Natural killer cell treated with Interleukin-12 subunit alpha and Interleukin-12 subunit beta and Interleukin-15 and Interleukin-18, amount 100 ng/mL, for 72 hours (primary cell): ENCODE results near the gene COQ10B. TPM values are rescaled to one million over a fixed set of nuclear protein-coding genes. Genes with fewer than 3 reads are reported as not detected.
"Not testable (repeated sequence)": the region's sequence is repeated elsewhere in the genome, so short reads cannot be mapped to it uniquely, and the experiment has no call there.

Experiments used
- ATAC-seq, 2 donors: fragments of 150-1000 bp; cut with Tn5 transposase in 1 of 2; sonication (Bioruptor Pico), chemical (Tn5 transposase) in 1 of 2; 2 replicates each; pipeline ENCODE4 v1.10.0; 2021
- DNase-seq: peaks from one replicate; pipeline ENCODE4 v3.0.0; 2022; ENCODE audit warnings: low spot score
- H3K27ac Mint-ChIP-seq, 2 donors: 1 replicate in 1 of 2; 2 replicates in 1 of 2; pipeline ENCODE4 v1.8.0; 2022; ENCODE audit warnings: mixed read lengths in 2 of 2, mild to moderate bottlenecking in 1 of 2, moderate library complexity in 1 of 2
- H3K27me3 Mint-ChIP-seq, 2 donors: 1 replicate in 1 of 2; 2 replicates in 1 of 2; pipeline ENCODE4 v1.8.0; 2022; ENCODE audit warnings: mixed read lengths in 2 of 2
- H3K36me3 Mint-ChIP-seq: one replicate; pipeline ENCODE4 v1.8.0; 2022; ENCODE audit warnings: mixed read lengths
- H3K4me1 Mint-ChIP-seq, 2 donors: 1 replicate in 1 of 2; 2 replicates in 1 of 2; pipeline ENCODE4 v1.8.0; 2022; ENCODE audit warnings: low read depth in 2 of 2, mixed read lengths in 2 of 2, mild to moderate bottlenecking in 1 of 2
- H3K4me3 Mint-ChIP-seq: one replicate; pipeline ENCODE4 v1.8.0; 2022; ENCODE audit warnings: mixed read lengths
- H3K9me3 Mint-ChIP-seq: 2 replicates; pipeline ENCODE4 v1.8.0; 2022; ENCODE audit warnings: mixed read lengths
- total RNA-seq, 2 donors: library from RNA; stranded (reverse); gene quantifications; one replicate each; pipeline ENCODE4 v1.2.3, GENCODE V29; 2022

Gene COQ10B
- total RNA-seq, 2 donors from 2014 or later: 27.8 to 40.4 TPM

- Mint-ChIP-seq H3K4me3 (peak within 1 kb of the TSS; percentile 98), H3K4me1 (peaks cover 41 to 59% of the 10 kb centered on the region in 2 donors), H3K27me3 (no peaks in the 10 kb centered on the region), H3K9me3 (no peaks in the 10 kb centered on the region), H3K27ac (peak within 1 kb of the TSS; percentile 95 to 100), H3K36me3 (peaks cover 10% of the 10 kb centered on the region)
- peak; percentile 99 for ATAC-seq
- peak; percentile 100 for DNase-seq
These were observed 18.5 kb upstream of the COQ10B start, which contains the start of gene SF3B1 for GRCh38 chr2:197434541-197435513. TSS of gene SF3B1 (minus strand) at chr2:197435028. CDS start at chr2:197434999, 29 bp downstream.

DNA sequence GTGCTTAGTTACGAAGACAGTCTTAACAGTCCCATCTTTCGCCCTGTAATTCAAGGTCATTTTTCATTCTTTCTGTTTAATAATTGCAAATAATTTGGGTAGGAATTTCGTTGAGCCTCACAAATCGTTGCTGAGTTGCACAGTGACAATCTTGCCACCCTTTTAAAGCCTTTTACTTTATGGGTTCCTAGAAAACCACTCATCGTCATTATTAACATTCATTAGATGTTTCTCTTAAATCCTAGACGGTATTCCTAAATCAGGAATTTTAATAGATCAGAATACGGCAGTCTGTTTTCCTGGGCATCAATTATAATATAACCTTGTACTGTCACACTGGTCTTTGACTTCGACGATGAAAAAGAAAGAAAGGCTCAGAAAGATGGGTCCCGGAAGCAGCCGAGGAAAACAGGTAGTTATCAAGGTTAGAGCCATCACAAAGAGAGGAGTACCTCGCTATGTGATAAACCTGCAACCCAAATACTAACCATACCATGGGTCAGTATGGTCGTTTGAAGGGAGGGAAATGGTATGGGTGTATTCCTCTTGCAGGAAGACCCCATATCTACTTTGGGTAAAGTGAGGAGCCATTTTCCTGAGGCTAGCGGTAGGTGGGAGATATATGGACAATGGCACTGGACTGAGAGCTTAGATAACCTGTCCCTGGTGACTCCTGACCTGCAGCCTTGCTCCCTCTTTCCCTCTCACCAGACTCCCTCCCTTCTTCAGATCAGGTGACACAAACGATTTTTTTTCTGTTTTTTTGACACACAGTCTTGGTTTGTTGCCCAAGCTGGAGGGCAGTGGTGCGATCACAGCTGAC, 17.5 kb upstream of the COQ10B start:
- no peak for ATAC-seq
- H3K9me3 Mint-ChIP-seq: no peaks in the 10 kb centered on the region

GRCh38 chr2:197437380-197437779, 16.0 kb upstream of the COQ10B start:
- Mint-ChIP-seq H3K9me3 (no peaks in the 10 kb centered on the region), H3K4me1 (peaks cover 24 to 33% of the 10 kb centered on the region in 2 donors), H3K4me3 (no peak overlapping the region), H3K36me3 (peaks cover 10% of the 10 kb centered on the region), H3K27me3 (no peaks in the 10 kb centered on the region), H3K27ac (no peak overlapping the region)
- ATAC-seq (no peak), DNase-seq (no peak)

More for the DNA sequence above, 17.5 kb upstream of the COQ10B start:
- Mint-ChIP-seq H3K27ac (peak overlapping the region; percentile 95 to 100), H3K4me1 (peaks cover 36 to 49% of the 10 kb centered on the region in 2 donors), H3K4me3 (peak overlapping the region; percentile 98), H3K27me3 (no peaks in the 10 kb centered on the region), H3K36me3 (peaks cover 10% of the 10 kb centered on the region)
- no peak for DNase-seq

- ATAC-seq (no peak), DNase-seq (no peak)
- Mint-ChIP-seq H3K27me3 (peaks cover 0 to 4% of the 10 kb centered on the region in 2 donors), H3K27ac (no peak overlapping the region), H3K4me3 (no peak overlapping the region), H3K9me3 (no peaks in the 10 kb centered on the region), H3K36me3 (no peaks in the 10 kb centered on the region), H3K4me1 (no peaks in the 10 kb centered on the region)
These were observed 10.5 kb upstream of the COQ10B start for GRCh38 chr2:197442857-197443256.

GRCh38 chr2:197445746-197446145, 7.6 kb upstream of the COQ10B start:
- H3K9me3 Mint-ChIP-seq: no peaks in the 10 kb centered on the region
- ATAC-seq: peak in 1 of 2 donors; percentile 15
- no peaks in the 10 kb centered on the region for H3K36me3 Mint-ChIP-seq
- H3K27me3 Mint-ChIP-seq: peaks cover 0 to 4% of the 10 kb centered on the region in 2 donors
- H3K27ac Mint-ChIP-seq: no peak overlapping the region
- DNase-seq: no peak
- no peaks in the 10 kb centered on the region for H3K4me1 Mint-ChIP-seq
- no peak overlapping the region for H3K4me3 Mint-ChIP-seq

GRCh38 chr2:197446844-197447243, 6.5 kb upstream of the COQ10B start:
- no peak overlapping the region for H3K4me3 Mint-ChIP-seq
- DNase-seq (no peak), ATAC-seq (no peak)
- no peak overlapping the region for H3K27ac Mint-ChIP-seq
- no peaks in the 10 kb centered on the region for H3K9me3 Mint-ChIP-seq
- H3K36me3 Mint-ChIP-seq: no peaks in the 10 kb centered on the region
- peaks cover 0 to 4% of the 10 kb centered on the region in 2 donors for H3K27me3 Mint-ChIP-seq
- peaks cover 0 to 7% of the 10 kb centered on the region in 2 donors for H3K4me1 Mint-ChIP-seq

DNA sequence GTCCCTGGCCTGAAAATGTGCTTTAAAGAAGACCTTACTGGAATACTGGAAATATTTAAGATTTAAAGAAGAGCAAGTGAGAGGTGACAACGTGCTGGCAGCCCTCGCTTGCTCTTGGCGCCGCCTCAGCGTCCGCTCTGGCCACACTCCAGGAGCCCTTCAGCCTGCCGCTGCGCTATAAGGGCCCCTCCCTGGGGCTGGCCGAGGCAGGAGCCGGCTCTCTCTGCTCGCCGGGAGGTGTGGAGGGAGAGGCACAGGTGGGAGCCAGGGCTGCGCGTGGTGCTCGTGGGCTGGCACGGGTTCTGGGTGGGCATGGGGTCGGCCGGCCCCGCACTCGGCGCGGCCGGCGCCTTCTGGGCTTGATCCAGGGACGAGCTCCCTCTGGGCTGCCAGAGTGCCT, 2.9 kb upstream of the COQ10B start:
- no peaks in the 10 kb centered on the region for H3K27me3 Mint-ChIP-seq
- H3K4me3 Mint-ChIP-seq: no peak overlapping the region
- no peak overlapping the region for H3K27ac Mint-ChIP-seq
- H3K36me3 Mint-ChIP-seq: no peaks in the 10 kb centered on the region
- ATAC-seq (no peak), DNase-seq (no peak)
- peaks cover 18 to 26% of the 10 kb centered on the region in 2 donors for H3K4me1 Mint-ChIP-seq
- H3K9me3 Mint-ChIP-seq: peaks cover 3% of the 10 kb centered on the region

- not testable (repeated sequence) for DNase-seq, H3K36me3 Mint-ChIP-seq, H3K9me3 Mint-ChIP-seq, H3K27me3 Mint-ChIP-seq, ATAC-seq, H3K4me3 Mint-ChIP-seq
- Mint-ChIP-seq H3K4me1 (peaks cover 22 to 31% of the 10 kb centered on the region in 2 donors), H3K27ac (peak overlapping the region in 1 of 2 donors; percentile 99)
These were observed 2.4 kb upstream of the COQ10B start for GRCh38 chr2:197450935-197451358.

DNA sequence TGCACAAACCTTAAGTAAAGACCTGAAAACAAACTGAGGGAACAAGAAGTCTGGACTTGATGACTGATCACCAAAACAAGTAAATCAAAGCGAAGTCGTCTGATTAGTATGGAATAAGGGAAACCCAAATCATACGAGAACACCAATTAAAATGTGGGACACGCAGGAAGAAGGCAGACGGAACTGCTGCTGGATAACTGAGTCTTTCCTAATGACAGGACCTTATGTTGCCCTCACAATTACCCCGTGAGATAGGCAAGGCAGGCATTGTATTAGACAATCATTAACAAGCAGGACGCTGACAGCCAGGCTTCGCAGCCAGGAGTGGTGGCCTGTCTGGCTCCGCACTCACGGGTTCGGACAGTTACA, 614 bp upstream of the COQ10B start:
- no peaks in the 10 kb centered on the region for H3K27me3 Mint-ChIP-seq
- H3K4me3 Mint-ChIP-seq: peak overlapping the region; percentile 95
- ATAC-seq (no peak), DNase-seq (no peak)
- H3K4me1 Mint-ChIP-seq: peaks cover 24 to 40% of the 10 kb centered on the region in 2 donors
- H3K27ac Mint-ChIP-seq: peak overlapping the region; percentile 97 to 99
- H3K9me3 Mint-ChIP-seq: peaks cover 3% of the 10 kb centered on the region
- no peaks in the 10 kb centered on the region for H3K36me3 Mint-ChIP-seq

GRCh38 chr2:197453914-197454398, 604 bp downstream of the COQ10B start:
- Mint-ChIP-seq H3K9me3 (peaks cover 3% of the 10 kb centered on the region), H3K4me1 (peaks cover 33 to 47% of the 10 kb centered on the region in 2 donors), H3K4me3 (peak overlapping the region; percentile 95), H3K27me3 (no peaks in the 10 kb centered on the region), H3K36me3 (no peaks in the 10 kb centered on the region), H3K27ac (peak overlapping the region; percentile 97 to 99)
- DNase-seq: no peak
- peak in 1 of 2 donors; percentile 77 for ATAC-seq

DNA sequence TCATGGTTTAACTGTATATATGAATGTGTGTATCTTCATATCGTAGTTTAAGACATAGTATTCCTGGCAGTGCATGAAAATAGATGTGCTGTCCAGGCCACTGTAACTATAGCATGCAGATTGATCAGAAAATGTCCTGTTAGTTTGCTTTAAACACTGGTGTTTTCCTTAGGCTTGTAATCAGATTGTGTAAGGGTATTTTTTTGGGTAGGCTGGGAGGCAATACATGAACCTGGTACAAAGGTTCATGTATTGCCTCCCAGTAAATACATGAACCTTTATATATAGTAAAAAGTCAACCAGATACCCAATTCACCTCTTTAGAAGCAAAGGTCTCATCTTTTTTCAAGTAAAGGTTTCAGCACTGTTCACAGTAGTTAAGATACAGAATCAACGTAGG, 1.6 kb downstream of the COQ10B start:
- no peaks in the 10 kb centered on the region for H3K36me3 Mint-ChIP-seq
- H3K4me1 Mint-ChIP-seq: peaks cover 33 to 47% of the 10 kb centered on the region in 2 donors
- peak overlapping the region; percentile 97 to 99 for H3K27ac Mint-ChIP-seq

GRCh38 chr2:197455428-197455827, 2.1 kb downstream of the COQ10B start:
- Mint-ChIP-seq H3K27ac (peak overlapping the region; percentile 59 to 97), H3K36me3 (no peaks in the 10 kb centered on the region), H3K4me3 (peak overlapping the region; percentile 31), H3K27me3 (no peaks in the 10 kb centered on the region), H3K9me3 (peaks cover 3% of the 10 kb centered on the region), H3K4me1 (peaks cover 33 to 47% of the 10 kb centered on the region in 2 donors)
- DNase-seq: no peak
- ATAC-seq: no peak

More for the DNA sequence above, 1.6 kb downstream of the COQ10B start:
- Mint-ChIP-seq H3K27me3 (no peaks in the 10 kb centered on the region), H3K9me3 (peaks cover 3% of the 10 kb centered on the region), H3K4me3 (peak overlapping the region; percentile 95)
- DNase-seq (no peak), ATAC-seq (no peak)

DNA sequence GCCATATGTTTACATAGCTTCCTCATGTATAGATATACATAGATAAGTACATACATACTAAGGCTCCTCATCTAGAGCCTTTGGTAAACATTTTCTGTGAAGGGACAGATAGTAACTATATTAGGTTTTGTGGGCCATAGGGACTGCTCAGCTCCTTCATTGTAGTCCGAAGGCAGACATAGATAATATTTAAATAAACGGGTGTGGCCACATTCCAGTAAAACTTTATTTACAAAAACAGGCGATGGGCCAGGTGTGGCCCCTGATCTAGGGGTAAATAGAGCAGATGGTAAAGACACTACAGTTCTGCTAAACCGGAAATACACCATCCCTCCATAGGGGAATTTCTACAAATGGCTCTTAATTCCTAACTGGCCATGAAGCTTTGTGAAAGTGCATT, 7.3 kb downstream of the COQ10B start:
- DNase-seq: no peak
- H3K36me3 Mint-ChIP-seq: peaks cover 6% of the 10 kb centered on the region
- peaks cover 17 to 28% of the 10 kb centered on the region in 2 donors for H3K4me1 Mint-ChIP-seq
- H3K9me3 Mint-ChIP-seq: no peaks in the 10 kb centered on the region
- no peak overlapping the region for H3K27ac Mint-ChIP-seq
- H3K27me3 Mint-ChIP-seq: no peaks in the 10 kb centered on the region
- ATAC-seq: no peak
- H3K4me3 Mint-ChIP-seq: no peak overlapping the region
